T-helper 22 cell (primary cell): ENCODE data around the gene SCP2.
"Not testable (repeated sequence)": the region's sequence is repeated elsewhere in the genome, so short reads cannot be mapped to it uniquely, and the experiment has no call there.

ENCODE experiments used
- DNase-seq: peaks from one replicate; pipeline ENCODE4 v3.0.0-alpha.2; 2020; ENCODE audit warnings: low read depth

The SCP2 gene

GRCh38 chr1:52916241-52916975 lies 10.7 kb upstream of the SCP2 start:
- DNase-seq, result no peak

GRCh38 chr1:52917156-52917555 lies 9.9 kb upstream of the SCP2 start:
- DNase-seq, result no peak

DNA sequence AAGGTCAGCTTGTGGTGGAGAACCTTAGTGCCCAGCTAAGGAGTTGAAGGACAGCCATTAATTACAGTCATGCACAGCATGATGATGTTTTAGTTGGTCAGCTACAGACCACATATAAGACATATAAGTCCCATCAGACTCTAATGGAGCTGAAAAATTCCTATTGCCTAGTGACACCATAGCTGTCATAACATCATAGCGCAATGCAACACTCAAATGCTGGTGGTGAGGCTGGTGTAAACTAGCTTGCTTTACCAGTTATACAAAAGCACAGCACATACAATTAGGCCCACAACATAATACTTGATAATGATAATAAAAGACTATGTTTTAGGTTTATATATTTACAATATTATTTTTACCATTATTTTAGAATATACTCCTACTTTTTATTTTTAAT lies 9.5 kb upstream of the SCP2 start:
- no peak for DNase-seq

DNA sequence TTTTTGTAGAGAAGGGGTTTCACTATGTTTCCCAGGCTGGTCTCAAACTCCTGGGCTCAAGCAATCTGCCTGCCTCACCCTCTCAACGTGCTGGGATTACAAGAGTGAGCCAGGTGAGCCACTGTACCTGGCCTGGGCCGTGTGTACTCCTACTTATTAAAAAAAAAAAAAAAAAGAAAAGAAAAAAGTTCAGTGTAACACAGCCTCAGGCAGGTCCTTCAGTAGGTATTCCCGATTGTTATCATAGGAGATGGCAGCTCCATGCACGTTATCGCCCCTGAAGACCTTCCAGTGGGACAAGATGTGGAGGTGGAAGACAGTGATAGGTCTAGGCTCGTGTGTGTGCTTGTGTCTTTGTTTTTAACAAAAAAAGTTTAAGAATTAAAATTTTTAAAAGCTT lies 8.9 kb upstream of the SCP2 start:
- no peak for DNase-seq

GRCh38 chr1:52919051-52919722 lies 7.9 kb upstream of the SCP2 start:
- DNase-seq, result no peak

DNA sequence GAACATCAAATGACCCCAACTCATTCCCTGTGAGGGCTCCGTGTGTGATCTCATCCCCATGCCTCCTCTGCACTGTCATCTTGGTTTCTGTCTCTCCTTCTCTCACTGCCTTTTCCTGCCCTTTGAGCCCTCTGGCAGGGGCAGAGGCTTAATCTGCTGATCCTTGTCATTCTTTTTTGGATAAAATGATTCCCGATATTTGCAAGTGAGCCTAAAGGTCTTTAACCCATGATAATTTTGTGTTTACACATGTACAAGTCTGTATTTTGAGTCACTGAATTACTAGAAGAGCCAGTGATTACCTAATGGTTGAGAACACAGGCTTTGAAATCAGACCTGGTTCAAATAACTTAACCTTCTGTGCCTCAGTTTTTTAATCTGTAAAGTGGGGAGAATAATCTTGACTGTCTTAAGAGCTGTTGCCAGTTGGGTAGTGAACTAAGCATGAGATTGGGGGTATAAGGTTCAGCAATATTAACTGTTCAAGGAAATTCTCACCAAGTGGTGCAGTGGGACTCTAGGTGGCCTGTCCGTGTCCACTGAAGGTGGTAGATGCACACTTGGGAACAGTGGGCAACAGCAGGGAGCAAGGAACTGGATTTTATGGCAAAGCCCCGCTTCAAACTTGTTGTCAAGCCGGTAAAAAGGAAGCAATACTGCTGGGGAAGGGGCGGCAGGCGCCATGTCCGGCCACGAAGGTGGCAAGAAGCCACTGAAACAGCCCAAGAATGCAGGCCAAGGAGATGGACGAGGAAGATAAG lies 7.2 kb upstream of the SCP2 start:
- no peak for DNase-seq

DNA sequence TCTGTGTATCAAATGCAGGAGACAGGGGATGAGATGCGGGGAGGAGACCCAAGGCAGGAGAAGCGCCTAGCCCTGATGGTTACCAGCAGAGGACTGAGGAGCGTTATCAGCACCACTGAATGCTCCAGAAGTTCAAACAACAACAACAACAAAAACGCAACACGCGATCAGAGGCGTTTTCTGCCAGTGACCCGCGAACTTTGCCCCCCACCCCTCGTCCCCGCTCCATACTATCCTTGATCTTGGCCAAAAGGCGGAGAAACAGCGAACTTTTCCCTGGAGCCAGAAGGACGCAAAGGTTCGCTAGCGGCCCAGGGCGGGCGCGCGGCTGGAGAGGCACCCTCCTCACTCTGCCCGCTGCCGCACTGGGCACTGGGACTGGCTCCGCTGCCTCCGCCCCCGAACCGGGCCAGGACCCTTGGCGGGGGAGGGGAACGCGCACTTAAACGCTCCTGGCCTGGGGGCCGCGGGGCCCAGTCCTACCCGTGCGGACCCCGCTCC lies 6.2 kb upstream of the SCP2 start:
- DNase-seq, result no peak

DNA sequence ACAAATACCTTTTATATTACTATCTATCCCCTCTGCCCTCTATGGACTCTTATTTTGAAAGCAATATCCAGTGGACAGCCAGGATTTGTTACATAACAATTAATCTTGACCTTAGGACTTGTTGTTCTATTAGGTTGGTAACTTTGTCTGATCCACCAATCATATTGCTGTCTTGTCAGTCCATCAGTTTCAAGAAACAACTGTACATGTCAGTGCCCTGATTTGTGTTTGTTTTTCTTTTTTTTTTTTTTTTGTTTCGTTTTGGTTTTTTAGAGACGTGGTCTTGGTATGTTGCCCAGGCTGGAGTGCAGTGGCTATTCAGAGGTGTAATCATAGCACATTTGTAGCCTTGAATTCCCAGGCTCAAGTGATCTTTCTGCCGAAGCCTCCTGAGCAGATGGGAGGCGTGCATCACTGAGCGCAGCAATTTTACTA lies 1.5 kb upstream of the SCP2 start:
- DNase-seq, result no peak

GRCh38 chr1:52926864-52927211 lies 238 bp upstream of the SCP2 start:
- DNase-seq, result no peak

DNA sequence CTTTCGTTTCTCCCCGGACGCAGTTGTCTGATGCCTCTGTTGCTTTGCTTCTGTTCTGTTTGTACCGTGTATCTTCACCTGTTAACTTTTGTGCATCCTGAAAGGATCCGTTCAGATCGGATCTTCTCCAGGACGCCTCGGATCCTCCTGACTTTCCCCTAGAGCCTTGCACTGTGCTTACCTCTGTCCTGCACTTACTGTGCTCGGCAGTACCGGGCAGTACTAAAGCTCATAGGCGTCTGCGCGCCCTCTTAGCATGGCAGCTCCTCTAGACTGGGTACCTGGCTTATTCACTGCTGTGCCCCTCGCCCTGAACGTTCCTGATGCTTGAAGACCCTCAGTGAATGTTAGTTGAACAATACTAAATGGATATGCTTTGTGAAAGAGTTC lies 934 bp downstream of the SCP2 start:
- DNase-seq, result no peak

GRCh38 chr1:52929019-52929418 lies 1.9 kb downstream of the SCP2 start:
- DNase-seq, result no peak

DNA sequence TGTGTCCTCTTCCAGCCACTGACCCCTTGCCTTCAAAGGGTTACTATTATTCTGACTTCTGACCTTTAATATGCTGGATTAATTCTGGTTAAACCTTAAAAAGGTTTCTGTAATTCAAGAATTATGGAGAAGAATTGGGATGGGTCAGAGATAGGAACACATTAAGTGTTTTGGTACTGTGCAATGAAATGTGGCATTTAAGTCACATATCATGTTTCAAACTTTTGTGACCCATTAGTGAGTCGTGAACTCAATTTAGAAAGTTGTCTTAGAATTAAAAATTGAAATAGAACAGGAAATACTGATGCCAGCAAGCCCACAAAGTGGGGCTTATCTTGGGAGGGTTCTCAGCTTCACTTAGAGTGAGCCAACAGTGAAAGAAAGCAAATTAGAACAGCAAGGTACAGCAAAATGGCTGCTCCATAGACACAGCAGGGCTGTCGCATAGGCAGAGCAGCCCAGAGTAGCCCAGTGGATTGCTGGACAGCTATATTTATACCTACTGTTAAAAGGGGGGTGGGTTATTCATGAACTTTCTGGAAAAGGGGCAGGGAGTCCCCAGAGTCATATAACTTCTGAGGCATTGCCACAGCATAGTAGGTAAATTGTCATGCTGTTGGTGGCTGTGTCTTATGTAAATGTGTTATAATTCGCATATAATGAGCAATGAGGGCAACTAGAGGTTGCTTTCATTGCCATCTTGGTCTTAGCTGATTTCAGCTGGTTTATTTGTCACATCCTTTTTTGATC lies 10.5 kb downstream of the SCP2 start:
- DNase-seq, result no peak

DNA sequence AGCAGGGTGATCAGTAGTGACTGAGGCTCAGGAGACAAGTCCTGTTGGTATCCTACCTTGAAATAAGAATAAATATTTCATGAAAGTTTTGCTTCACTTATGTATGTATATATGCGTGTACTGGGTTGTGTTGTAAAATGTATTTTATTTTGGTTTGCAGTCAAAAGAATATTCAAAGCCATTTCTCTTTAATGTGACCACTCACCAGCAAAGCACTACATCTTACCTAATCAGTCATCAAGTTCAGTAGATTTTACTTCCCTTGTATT lies 11.0 kb downstream of the SCP2 start:
- no peak for DNase-seq

DNA sequence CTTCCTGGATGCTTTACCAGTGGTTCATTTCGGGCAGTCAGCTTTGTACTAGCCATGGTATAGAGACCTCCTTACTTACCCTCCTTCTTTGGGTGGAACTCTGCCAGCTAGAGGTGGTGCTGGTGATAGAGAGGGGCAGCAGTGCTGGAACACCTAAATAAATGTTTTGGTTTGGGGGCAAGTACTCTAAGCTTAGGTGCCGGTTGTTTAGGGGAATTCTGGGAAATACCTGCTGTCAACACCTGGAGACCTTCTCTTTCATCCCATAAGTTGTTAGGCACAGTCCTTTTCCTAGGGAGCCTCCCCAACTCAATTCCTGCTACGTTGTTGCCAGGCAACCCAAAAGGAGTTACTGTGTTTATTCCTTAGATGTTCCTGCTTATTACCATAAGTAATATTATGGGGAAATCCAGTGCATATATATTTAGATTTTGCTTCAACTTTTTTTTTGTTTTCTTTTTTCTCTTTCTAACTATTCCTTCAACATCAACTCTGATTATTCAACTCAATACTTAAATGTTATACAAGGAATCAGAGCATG lies 16.9 kb downstream of the SCP2 start:
- DNase-seq, result no peak

GRCh38 chr1:52944566-52944965 lies 17.5 kb downstream of the SCP2 start:
- no peak for DNase-seq

- DNase-seq, result no peak
Measured at GRCh38 chr1:52947490-52947889, 20.4 kb downstream of the SCP2 start.

- not testable (repeated sequence) for DNase-seq
Measured at GRCh38 chr1:52949602-52950001, 22.5 kb downstream of the SCP2 start.

- DNase-seq, result no peak
Measured at GRCh38 chr1:52952112-52952511, 25.0 kb downstream of the SCP2 start.

GRCh38 chr1:52955129-52955970 lies 28.3 kb downstream of the SCP2 start:
- DNase-seq, result no peak

- no peak for DNase-seq
Measured at GRCh38 chr1:52963101-52963500, 36.0 kb downstream of the SCP2 start.

- no peak for DNase-seq
Measured at GRCh38 chr1:52967666-52968065, 40.6 kb downstream of the SCP2 start.
